ENCODE data around the gene ITK.
A peak's percentile ranks its signal among the peaks of the same experiment; 100 is the strongest.

ITK gene

DNA sequence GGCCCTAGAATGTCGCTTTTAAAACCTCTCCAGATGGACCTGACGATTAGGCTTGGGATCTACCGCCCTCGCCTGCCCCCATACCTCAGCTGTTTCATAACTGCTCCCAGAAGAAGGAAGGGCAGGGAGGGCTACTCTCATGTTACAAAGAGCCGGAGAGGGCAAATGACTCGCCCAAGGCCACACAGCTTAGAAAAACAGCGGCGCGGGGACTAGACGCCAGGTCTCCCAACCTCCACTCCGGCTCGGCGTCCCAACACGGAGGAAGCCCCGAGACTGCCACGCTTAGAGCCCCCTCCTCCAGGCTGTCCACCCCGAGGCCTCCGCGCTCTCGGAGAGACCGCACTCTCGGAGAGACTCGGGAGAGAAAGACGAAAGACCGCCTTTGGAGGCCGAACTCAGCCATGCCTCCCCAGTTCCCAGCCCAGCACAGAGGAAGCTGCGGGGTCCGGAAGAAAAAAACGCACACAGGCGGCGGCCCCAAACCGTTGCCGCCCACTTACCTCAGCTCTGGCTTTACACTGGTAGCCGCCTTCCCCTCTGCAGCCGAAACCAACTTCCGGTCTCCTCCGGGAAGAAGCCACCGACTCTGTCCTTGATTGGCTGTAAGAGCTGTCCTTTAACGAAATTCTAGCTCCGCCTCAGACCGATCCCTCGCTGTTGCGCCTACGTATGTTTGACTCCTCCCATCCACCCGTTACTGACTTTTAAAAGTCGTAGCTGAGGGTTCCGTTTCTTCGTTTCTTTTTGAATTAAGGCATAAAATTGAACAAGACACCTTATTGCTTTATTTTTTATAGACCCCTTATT, 38.1 kb upstream of the ITK start, which contains the start of gene MED7:
TSS of gene MED7 (minus strand) at position 549 of the 810 bp plus-strand sequence. CDS start 3,434 bp downstream, outside the sequence.
- WGBS, 2 donors (ENCODE audit: extremely low coverage in 2 of 2, insufficient read length in 2 of 2, insufficient replicate concordance in 1 of 2) = no CpG with 5 or more reads among the region's 48 CpGs
- peak; percentile 96 for DNase-seq (ENCODE audit: low spot score)
- Histone ChIP-seq H2BK12ac (ENCODE audit: low read length) (no peak within 1 kb of the TSS), H2BK15ac (ENCODE audit: low read length) (no peak within 1 kb of the TSS), H3K4me3 (ENCODE audit: low read length in 2 of 2) (peak within 1 kb of the TSS; percentile 71 to 94), H3K4me2 (ENCODE audit: insufficient read depth, low read length, poor library complexity, severe bottlenecking) (peak within 1 kb of the TSS; percentile 60), H2BK120ac (ENCODE audit: low read depth, low read length) (no peak within 1 kb of the TSS), H4K8ac (ENCODE audit: low read depth, low read length) (no peak within 1 kb of the TSS), H2AK5ac (ENCODE audit: low read depth, low read length) (peak within 1 kb of the TSS; percentile 86), H3K4ac (ENCODE audit: low read length) (no peak within 1 kb of the TSS), H3K9ac (ENCODE audit: low read depth, low read length, poor library complexity) (peak within 1 kb of the TSS; percentile 89), H3K27me3 (ENCODE audit: control insufficient read depth in 3 of 3, insufficient read depth in 3 of 3, low read depth in 1 of 3, low read length in 3 of 3) (no peaks in the 10 kb centered on the region), H3K79me1 (ENCODE audit: low read depth, low read length) (peaks cover 6% of the 10 kb centered on the region), H4K91ac (ENCODE audit: low read depth, low read length, poor library complexity) (no peak within 1 kb of the TSS), H3K9me3 (replicated peaks in 1 of 2; ENCODE audit: control insufficient read depth in 2 of 2, insufficient read depth in 1 of 2, low read depth in 1 of 2, low read length in 2 of 2) (peaks cover 0 to 3% of the 10 kb centered on the region in 2 donors), H3K18ac (ENCODE audit: low read length) (peak within 1 kb of the TSS; percentile 97), H3K23ac (ENCODE audit: low read depth, low read length, poor library complexity) (no peak within 1 kb of the TSS), H3K14ac (ENCODE audit: low read length) (peak within 1 kb of the TSS; percentile 64), H2BK5ac (ENCODE audit: low read length) (peak within 1 kb of the TSS; percentile 61), H3K27ac (replicated peaks; ENCODE audit: low read length) (peak within 1 kb of the TSS; percentile 55), H2AFZ (ENCODE audit: low read length) (peak within 1 kb of the TSS; percentile 89), H3K4me1 (ENCODE audit: control insufficient read depth in 2 of 2, insufficient read depth in 1 of 2, low read depth in 1 of 2, low read length in 2 of 2) (no peaks in the 10 kb centered on the region), H3K36me3 (replicated peaks in 1 of 2; ENCODE audit: control insufficient read depth in 2 of 2, insufficient read depth in 2 of 2, low read length in 2 of 2) (peaks cover 7 to 32% of the 10 kb centered on the region in 2 donors)

DNA sequence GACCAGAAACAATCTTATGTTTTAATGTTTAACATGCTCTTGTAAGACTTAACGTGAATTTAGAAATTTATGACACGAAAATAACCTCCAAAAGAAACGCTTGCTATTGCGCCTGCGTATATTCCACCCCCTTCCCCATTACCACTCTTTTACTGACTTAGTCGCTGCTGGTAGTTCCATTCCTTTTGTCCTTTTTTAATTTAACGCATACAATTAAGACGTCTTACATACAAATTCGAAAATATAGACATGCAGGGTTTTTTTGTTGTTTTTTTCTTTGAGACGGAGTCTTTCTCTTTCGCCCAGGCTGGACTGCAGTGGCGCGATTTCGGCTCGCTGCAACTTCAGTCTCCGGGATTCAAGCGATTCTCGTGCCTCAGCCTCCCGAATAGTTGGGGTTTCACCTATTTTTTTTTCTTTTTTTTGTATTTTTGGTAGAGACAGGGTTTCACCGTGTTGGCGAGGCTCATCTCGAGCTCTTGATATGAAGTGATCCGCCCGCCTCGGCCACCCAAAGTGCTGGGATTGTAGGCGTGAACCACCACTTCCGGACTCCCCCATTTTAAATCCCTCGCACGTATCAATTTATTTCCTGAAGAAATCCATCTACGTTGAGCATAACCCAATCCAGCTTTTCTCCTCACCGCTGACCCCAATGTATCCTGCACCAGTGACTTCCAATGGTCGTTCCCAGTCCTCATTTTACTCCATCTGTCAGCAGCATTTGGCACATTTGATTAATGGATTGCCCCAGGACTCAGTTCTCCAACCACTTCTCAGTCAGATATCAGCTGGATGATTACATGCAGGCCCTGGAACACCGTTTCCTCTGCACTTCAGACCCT, 37.3 kb upstream of the ITK start:
- Histone ChIP-seq H3K4me3 (ENCODE audit: low read length in 2 of 2) (peak overlapping the region; percentile 28 to 71), H4K91ac (ENCODE audit: low read depth, low read length, poor library complexity) (no peak overlapping the region), H2BK12ac (ENCODE audit: low read length) (no peak overlapping the region), H3K27me3 (ENCODE audit: control insufficient read depth in 3 of 3, insufficient read depth in 3 of 3, low read depth in 1 of 3, low read length in 3 of 3) (no peaks in the 10 kb centered on the region), H3K27ac (replicated peaks; ENCODE audit: low read length) (no peak overlapping the region), H2AFZ (ENCODE audit: low read length) (peak overlapping the region; percentile 89), H3K4me2 (ENCODE audit: insufficient read depth, low read length, poor library complexity, severe bottlenecking) (no peak overlapping the region), H3K18ac (ENCODE audit: low read length) (no peak overlapping the region), H3K79me1 (ENCODE audit: low read depth, low read length) (peaks cover 6% of the 10 kb centered on the region), H2AK5ac (ENCODE audit: low read depth, low read length) (no peak overlapping the region), H2BK5ac (ENCODE audit: low read length) (no peak overlapping the region), H3K4me1 (ENCODE audit: control insufficient read depth in 2 of 2, insufficient read depth in 1 of 2, low read depth in 1 of 2, low read length in 2 of 2) (no peaks in the 10 kb centered on the region), H3K23ac (ENCODE audit: low read depth, low read length, poor library complexity) (no peak overlapping the region), H2BK120ac (ENCODE audit: low read depth, low read length) (no peak overlapping the region), H4K8ac (ENCODE audit: low read depth, low read length) (no peak overlapping the region), H3K14ac (ENCODE audit: low read length) (no peak overlapping the region), H3K9ac (ENCODE audit: low read depth, low read length, poor library complexity) (no peak overlapping the region), H3K4ac (ENCODE audit: low read length) (no peak overlapping the region), H2BK15ac (ENCODE audit: low read length) (no peak overlapping the region), H3K36me3 (replicated peaks in 1 of 2; ENCODE audit: control insufficient read depth in 2 of 2, insufficient read depth in 2 of 2, low read length in 2 of 2) (peaks cover 4 to 24% of the 10 kb centered on the region in 2 donors), H3K9me3 (replicated peaks in 1 of 2; ENCODE audit: control insufficient read depth in 2 of 2, insufficient read depth in 1 of 2, low read depth in 1 of 2, low read length in 2 of 2) (peaks cover 0 to 3% of the 10 kb centered on the region in 2 donors)
- WGBS, 2 donors (ENCODE audit: extremely low coverage in 2 of 2, insufficient read length in 2 of 2, insufficient replicate concordance in 1 of 2) = no CpG with 5 or more reads among the region's 33 CpGs
- DNase-seq (ENCODE audit: low spot score) = no peak

DNA sequence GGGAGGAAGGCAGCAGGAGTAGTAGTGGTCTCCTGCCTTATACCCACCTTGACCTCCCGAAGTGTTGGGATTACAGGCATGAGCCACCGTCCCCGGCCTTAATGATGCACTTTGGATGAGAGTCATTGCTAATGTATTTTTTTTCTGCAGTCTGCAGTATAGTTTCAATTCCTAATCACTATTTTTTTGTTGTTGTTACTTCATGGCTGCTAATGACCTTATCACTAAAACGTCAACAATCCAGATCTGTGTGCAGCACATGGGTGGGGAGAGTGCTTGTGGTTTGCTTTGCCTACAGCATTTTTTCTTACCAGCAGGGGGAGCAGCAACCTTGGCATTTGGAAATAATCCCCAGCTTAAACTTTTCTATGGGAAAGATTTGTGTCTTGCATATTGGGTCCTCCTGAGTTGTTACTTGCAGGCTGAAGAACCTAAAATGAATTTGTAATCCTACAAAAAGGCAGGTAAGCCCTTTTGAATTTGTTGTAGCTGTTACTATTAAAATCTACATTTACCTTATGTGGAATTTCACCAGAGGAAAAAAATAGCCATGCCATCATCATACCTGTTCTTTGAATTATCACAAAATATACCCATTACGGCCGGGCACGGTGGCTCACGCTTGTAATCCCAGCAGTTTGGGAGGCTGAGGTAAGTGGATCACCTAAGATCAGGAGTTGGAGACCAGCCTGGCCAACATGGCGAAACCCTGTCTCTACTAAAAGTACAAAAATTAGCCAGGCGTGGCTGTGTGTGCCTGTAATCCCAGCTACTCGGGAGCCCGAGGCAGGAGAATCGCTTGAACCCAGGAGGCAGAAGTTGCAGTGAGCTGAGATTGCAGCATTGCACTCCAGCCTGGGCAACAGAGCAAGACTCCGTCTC, 31.7 kb upstream of the ITK start:
- H3K9ac ChIP-seq (ENCODE audit: low read depth, low read length, poor library complexity) = no peak overlapping the region
- DNase-seq (ENCODE audit: low spot score) = peak; percentile 64
- no peak overlapping the region for H3K18ac ChIP-seq (ENCODE audit: low read length)
- H3K9me3 ChIP-seq (replicated peaks in 1 of 2; ENCODE audit: control insufficient read depth in 2 of 2, insufficient read depth in 1 of 2, low read depth in 1 of 2, low read length in 2 of 2) = no peaks in the 10 kb centered on the region
- no peak overlapping the region for H2AFZ ChIP-seq (ENCODE audit: low read length)
- H4K8ac ChIP-seq (ENCODE audit: low read depth, low read length) = no peak overlapping the region
- no peaks in the 10 kb centered on the region for H3K36me3 ChIP-seq (replicated peaks in 1 of 2; ENCODE audit: control insufficient read depth in 2 of 2, insufficient read depth in 2 of 2, low read length in 2 of 2)
- WGBS, 2 donors (ENCODE audit: extremely low coverage in 2 of 2, insufficient read length in 2 of 2, insufficient replicate concordance in 1 of 2) = no CpG with 5 or more reads among the region's 14 CpGs
- no peak overlapping the region for H2BK12ac ChIP-seq (ENCODE audit: low read length)
- H2BK15ac ChIP-seq (ENCODE audit: low read length) = no peak overlapping the region
- no peaks in the 10 kb centered on the region for H3K4me1 ChIP-seq (ENCODE audit: control insufficient read depth in 2 of 2, insufficient read depth in 1 of 2, low read depth in 1 of 2, low read length in 2 of 2)
- H3K4ac ChIP-seq (ENCODE audit: low read length) = no peak overlapping the region
- H3K27ac ChIP-seq (replicated peaks; ENCODE audit: low read length) = no peak overlapping the region
- no peak overlapping the region for H4K91ac ChIP-seq (ENCODE audit: low read depth, low read length, poor library complexity)
- no peaks in the 10 kb centered on the region for H3K79me1 ChIP-seq (ENCODE audit: low read depth, low read length)
- no peak overlapping the region for H2AK5ac ChIP-seq (ENCODE audit: low read depth, low read length)
- no peak overlapping the region for H3K4me3 ChIP-seq (ENCODE audit: low read length in 2 of 2)
- H2BK5ac ChIP-seq (ENCODE audit: low read length) = no peak overlapping the region
- H3K14ac ChIP-seq (ENCODE audit: low read length) = no peak overlapping the region
- H3K23ac ChIP-seq (ENCODE audit: low read depth, low read length, poor library complexity) = no peak overlapping the region
- no peaks in the 10 kb centered on the region for H3K27me3 ChIP-seq (ENCODE audit: control insufficient read depth in 3 of 3, insufficient read depth in 3 of 3, low read depth in 1 of 3, low read length in 3 of 3)
- no peak overlapping the region for H2BK120ac ChIP-seq (ENCODE audit: low read depth, low read length)
- no peak overlapping the region for H3K4me2 ChIP-seq (ENCODE audit: insufficient read depth, low read length, poor library complexity, severe bottlenecking)
